ENCODE measurements around the gene PVALEF.

DNA sequence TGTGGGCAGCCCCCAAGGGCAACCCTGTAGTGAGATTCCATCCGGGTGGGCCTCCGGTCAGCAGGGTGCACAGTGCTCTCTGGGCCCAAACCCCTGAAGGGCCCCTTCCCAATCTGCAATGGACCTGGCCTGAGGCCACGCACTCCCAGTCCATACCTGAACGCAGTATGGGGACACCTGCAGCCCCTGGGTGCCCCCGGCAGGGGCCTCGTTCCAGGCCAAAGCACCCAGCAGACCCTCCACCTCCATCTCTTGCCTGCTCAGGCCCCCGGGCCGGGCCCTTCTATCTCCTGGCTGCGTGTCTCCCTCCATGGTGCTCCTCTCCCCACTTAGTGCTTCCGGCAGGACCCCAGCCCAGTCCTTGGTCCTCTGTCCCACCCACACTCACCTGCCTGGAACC, 18.0 kb downstream of the PVALEF start:
- TF ChIP-seq CTCF (IDR thresholded peaks at IDR 0.05) (no peak), POLR2AphosphoS5 (IDR thresholded peaks at IDR 0.05; ENCODE audit: low read depth, low read length) (no peak), SIN3A (IDR thresholded peaks at IDR 0.05; ENCODE audit: borderline replicate concordance, insufficient read depth, low read depth, low read length) (no peak), REST (IDR thresholded peaks at IDR 0.05; ENCODE audit: insufficient read depth in 1 of 2, low read depth in 2 of 2, low read length in 1 of 2) (no peak), TCF7L2 (IDR thresholded peaks at IDR 0.05; ENCODE audit: low read depth, low read length) (no peak)

Measured in Panc1 (cell line).